Parietal lobe (tissue), 2 donors: Measurements from ENCODE around the gene FCRLA. TPM values are rescaled to one million over a fixed set of nuclear protein-coding genes. Genes with fewer than 3 reads are reported as not detected.

Experiments used
- small RNA-seq: library from RNA; depleted of rRNA; stranded (forward); fragments of <200 nt; gene quantifications from one replicate; pipeline ENCODE3, GENCODE V24; 2014; ENCODE audit warnings: low replicate concordance
- total RNA-seq: library from RNA; depleted of rRNA; stranded (reverse); fragments of >200 nt; gene quantifications from one replicate; pipeline ENCODE4 v1.2.3, GENCODE V29; 2014

FCRLA gene
- not detected for total RNA-seq

DNA sequence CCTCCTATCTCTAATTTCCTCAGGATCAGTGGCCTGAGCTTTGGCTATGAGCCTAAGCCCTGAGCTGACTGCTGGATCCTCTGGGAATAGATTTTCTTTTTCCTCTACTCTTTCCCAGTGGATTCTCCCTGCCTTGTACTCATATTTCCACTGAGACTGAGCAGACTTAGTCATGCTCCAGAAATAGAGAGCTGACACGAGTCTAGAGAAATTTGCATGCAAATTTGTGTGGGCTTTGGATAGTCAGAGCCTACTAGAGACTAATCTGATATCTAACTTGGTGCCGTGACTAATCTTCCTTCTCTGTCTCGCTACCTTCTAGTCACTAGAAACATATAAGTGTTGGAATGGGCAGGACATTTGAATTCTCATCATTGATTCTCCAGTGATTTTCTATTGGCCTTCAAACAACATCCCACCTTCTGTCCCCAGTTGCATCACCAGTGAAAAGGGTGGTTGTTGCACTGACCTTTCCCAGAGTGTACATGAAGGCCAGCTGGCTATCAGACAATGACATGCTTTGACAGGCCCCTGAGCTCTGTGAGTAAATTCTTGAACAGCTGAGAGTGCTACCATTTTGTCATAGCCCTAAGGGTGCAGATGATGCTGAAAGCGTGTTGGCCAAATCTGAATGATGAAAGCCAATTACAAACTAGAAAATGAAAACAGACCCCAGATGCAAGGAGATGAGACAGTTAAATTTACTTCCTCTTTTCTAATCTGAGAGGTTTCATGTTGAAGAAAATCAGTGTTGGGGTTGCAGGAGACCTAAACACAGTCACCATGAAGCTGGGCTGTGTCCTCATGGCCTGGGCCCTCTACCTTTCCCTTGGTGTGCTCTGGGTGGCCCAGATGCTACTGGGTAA, at the start of gene FCRLA:
Gene FCRLA (plus strand): TSS at position 748 of the 866 bp plus-strand sequence. CDS start 36 bp downstream, at position 784.

GRCh38 chr1:161662684-161663339, 44.2 kb upstream of the FCRLA start, which contains the start of gene FCGR2B:
TSS of gene FCGR2B (plus strand) at chr1:161663143. CDS start at chr1:161663242, 99 bp downstream.

DNA sequence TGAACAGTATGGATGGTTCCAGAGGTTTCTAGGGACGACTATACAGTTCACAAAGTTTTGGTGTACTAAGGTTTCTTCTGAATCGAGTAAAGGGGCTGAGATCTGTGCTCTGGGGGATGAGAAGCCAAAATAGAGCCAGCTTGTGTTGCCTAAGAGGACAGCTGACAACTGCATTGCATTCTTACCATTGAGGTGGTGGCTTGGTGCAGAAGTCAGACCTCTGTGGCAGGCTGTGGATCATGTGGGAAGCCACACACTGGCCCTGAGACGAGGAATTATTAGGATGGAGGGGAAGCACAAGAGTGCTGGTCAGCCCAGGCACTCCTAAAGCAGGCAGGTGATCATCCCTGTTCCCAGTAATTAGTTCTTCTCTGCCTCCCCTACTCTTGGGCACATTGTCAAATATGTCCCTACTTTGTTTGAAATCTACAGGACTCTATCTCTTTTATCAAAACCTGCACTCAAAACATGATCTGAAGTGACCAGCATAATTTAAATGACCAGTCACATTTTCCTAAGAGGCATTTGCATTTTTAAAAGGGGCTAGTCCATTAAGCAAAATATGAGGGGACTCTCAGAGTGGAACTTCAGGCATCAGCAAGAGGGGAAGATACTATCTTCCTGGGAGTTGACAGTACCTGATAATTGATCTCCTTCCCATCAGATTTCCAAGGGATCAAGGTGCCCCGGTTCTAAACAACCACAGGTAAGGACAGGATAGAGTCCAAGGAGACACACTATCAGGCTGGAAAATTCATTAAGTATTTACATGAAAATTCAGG, 14.1 kb downstream of the FCRLA start, which contains the start of gene FCRLB:
Gene FCRLB (plus strand): TSS at position 589 of the 782 bp plus-strand sequence. CDS start 1,129 bp downstream, outside the sequence.

DNA sequence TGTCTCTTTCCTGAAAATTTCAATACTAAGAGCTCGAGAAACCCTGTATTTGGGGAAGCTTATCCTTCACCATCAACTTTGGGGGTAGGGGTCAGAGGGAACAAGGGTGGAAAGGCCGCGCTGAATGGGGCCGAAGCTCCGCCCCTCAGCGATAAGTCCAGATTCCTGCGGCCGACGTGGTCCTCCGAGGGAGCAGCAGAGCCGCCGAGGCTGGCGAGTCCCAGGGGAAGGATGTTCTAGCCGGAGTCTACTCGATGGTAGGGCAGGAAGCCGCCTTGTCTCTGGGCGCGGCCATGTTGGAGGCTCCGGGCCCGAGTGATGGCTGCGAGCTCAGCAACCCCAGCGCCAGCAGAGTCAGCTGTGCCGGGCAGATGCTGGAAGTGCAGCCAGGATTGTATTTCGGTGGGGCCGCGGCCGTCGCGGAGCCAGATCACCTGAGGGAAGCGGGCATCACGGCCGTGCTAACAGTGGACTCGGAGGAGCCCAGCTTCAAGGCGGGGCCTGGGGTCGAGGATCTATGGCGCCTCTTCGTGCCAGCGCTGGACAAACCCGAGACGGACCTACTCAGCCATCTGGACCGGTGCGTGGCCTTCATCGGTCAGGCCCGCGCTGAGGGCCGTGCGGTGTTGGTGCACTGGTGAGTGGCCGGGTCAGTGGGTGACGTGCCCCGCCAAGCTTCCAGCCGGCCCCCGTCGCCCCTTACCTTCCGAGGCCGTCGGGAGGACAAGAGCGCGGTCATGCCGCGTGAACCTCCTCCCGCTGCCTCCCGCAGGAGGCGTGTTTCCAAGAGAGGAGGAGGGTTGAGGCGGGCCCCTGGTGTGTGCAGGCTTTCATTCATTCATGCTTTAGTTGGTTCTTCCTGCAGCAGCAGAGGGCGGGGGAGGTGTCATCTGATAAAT, 42.7 kb downstream of the FCRLA start, which contains the start of gene DUSP12:
Gene DUSP12 (plus strand): TSS at position 278 of the 899 bp plus-strand sequence. CDS start 16 bp downstream, at position 294.

Small RNAs within 50 kb of the gene (small RNA-seq; reads per million reads assigned to genes)
- gene RF00019 (not detected), gene RN7SL466P (not detected)

Other genes starting within 250 kb of the FCRLA start
- 6.3 TPM for gene FCGR2A, start 201.8 kb upstream of the FCRLA start, total RNA-seq
- gene HSPA6, start 182.7 kb upstream of the FCRLA start, total RNA-seq, result 0.94 TPM
- gene FCGR3A, start 157.4 kb upstream of the FCRLA start, total RNA-seq, result 4.1 TPM
- 0.63 TPM for gene FCGR3B, start 76.1 kb upstream of the FCRLA start, total RNA-seq
- not detected for gene FCGR2B, start 44.1 kb upstream of the FCRLA start, total RNA-seq
- 1.9 TPM for gene FCRLB, start 14.3 kb downstream of the FCRLA start, total RNA-seq
- 104 TPM for gene DUSP12, start 42.6 kb downstream of the FCRLA start, total RNA-seq
- gene ATF6, start 59.1 kb downstream of the FCRLA start, total RNA-seq, result 29.4 TPM